Measurements from ENCODE around the gene DYDC2.
"Not testable (repeated sequence)": the region's sequence is repeated elsewhere in the genome, so short reads cannot be mapped to it uniquely, and the experiment has no call there.

Gene DYDC2

DNA sequence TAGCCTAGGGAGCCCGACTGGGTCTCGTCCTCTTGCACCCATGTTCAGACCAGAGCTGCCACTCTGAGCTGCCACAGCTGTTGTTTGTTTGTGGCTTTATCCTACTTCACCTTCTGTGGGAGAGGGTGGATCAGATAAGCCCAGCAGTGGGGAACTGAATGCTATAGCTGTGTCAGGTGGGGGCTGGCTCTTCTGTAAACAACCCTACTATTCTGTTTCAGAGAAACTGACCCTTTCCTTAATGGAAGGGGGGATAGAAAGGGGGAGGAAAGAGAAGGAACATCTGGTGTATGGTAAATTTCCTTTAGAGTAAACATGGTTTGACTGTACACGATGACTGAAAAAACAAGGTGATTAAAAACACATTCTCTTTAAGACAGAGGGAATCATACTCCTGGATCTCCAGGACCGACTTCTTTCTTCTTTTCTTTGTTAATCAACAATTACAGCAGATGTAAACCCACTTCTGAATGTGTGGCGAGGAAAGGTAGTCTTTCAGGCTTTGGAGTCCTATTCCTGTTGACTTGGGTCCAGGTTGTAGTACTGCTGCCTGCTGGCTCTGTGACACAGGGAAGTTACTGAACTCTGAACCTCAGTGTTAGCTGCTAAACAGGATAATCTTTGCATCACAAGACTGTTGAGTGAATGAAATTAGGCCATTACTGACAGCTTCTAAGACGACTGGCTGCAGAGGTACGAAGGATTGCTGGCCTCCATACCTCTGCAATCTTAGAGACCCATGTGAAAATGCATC lies 57.7 kb downstream of the DYDC2 start:
- DNase-seq, result no peak

DNA sequence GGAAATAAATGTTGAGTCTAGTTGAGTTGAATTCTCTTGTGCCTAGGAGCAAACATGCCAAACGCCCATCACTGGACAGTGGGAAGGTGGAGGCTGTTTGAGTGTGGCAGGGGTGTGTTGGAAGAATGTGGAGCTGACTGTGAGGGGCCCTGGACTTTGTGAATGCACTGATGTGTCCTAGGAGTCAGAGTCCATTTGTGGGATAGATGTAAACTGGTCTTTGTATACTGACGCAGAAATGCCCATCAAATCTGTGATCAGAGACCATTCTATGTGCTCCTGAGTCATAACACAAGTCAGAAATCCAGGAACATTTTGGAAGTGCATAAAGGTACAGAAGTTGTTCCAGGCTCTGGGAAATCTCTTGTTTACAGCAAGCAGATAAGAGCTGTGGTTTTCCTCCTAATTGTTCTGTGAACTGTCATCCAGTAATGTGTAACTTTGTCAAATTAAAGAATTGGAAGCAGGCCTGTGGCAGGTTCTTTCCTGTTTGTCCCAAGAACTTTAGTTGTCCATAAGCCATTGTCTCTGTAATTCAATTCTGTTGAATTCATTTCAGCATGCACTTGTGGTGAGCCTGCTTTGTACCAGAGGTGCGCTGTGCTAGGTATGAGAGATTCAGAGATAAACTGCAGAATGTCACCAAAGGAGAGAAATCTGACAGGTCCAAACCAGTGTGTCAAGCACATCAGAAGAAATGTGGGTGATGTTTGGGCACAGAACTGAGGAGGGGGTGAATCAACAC lies 59.3 kb downstream of the DYDC2 start:
- DNase-seq, result no peak

DNA sequence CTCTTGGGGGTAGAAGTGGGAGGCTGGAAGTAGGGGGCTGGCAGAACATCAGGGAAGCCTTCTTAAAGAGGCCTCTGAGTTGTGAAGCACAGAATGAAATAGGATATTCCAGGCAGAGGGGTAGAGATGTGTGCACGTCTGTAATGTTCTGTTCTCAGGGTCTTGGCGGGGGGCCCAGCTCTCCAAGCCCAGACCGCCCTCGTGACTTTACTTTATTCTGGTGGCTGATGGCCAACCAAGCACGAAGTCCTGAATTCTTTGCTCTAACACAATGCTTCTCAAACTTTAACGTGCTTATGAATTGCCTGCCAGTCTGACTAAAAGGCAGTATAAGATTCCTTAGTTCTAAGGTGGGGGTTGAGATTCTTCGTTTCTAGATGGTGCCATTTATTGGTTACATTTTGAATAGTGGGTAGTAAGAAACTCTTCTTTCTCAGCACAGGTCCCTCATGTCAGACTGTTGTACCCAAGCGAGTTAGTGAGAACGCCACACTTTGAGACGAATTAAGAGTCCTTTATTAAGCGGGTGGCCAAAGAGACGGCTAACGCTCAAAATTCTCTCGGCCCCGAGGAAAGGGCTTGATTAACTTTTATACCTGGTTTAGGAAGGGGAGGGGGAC lies 60.0 kb downstream of the DYDC2 start:
- DNase-seq, result no peak

DNA sequence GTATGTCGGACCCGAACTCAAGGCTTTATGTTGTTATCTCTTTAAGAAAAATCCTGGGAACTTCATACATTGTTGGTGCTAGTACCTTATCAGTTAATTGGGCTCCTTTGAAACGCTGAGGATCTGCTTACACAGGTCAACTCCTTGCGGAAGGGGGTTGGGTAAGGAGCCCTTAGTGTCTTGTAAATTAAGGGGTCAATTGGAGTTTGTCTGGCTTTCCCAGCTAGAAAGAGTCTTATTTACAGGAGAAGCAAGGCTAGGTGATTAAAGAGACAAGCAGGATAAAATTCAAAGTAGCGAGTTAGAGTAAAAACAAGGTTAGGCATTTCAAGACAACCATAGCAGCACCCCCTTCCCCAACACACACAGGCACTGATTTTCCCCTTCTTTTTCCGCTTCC lies 60.7 kb downstream of the DYDC2 start:
- DNase-seq, result not testable (repeated sequence)

Data from activated CD4-positive, alpha-beta T cell treated with anti-CD3 and anti-CD28 coated beads, Interleukin-2, Interleukin-6, amounts not matched to agents 100 ng/mL and 50 ng/mL, durations not matched to agents 16 hours and 8 hours (primary cell).